ENCODE results near the gene ZBTB7C. TPM values are rescaled to one million over a fixed set of nuclear protein-coding genes. Genes with fewer than 3 reads are reported as not detected.

The ZBTB7C gene
- total RNA-seq, 4 donors from 2014 or later: 38.2 to 92.3 (median 52.4) TPM

DNA sequence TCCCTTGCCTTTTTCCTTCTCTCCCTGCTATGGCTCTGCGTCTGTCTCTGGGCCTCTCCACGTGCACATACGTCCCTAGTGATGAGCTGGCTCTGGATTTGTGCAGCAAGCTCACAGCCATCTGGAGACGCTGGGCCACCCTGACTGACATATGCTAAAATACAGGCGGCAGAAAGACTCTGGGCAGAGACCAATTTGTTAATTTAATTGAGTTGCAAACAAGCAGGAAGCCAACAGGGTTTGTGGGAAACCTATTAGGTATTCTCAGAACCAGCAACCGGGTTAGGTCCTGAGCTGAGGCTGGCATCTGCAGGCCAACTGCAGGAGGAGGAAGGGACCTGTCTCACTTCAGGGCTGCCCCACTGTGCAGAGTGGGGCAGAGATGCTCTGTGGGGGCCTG is 425.2 kb downstream of the ZBTB7C start:
- WGBS, 2 donors: 77 to 94% methylated on average over 5 to 6 of the region's 6 CpGs
- intact Hi-C loops (cut with DNase I): no loop called here
- peaks cover 0 to 9% (median 0%) of the 10 kb centered on the region in 3 donors for H3K4me1 ChIP-seq
- H3K27ac ChIP-seq: no peak overlapping the region
- no peaks in the 10 kb centered on the region for H3K9me3 ChIP-seq
- no peak for TF ChIP-seq POLR2A (IDR thresholded peaks at IDR 0.05)
- TF ChIP-seq, protein P1, sequence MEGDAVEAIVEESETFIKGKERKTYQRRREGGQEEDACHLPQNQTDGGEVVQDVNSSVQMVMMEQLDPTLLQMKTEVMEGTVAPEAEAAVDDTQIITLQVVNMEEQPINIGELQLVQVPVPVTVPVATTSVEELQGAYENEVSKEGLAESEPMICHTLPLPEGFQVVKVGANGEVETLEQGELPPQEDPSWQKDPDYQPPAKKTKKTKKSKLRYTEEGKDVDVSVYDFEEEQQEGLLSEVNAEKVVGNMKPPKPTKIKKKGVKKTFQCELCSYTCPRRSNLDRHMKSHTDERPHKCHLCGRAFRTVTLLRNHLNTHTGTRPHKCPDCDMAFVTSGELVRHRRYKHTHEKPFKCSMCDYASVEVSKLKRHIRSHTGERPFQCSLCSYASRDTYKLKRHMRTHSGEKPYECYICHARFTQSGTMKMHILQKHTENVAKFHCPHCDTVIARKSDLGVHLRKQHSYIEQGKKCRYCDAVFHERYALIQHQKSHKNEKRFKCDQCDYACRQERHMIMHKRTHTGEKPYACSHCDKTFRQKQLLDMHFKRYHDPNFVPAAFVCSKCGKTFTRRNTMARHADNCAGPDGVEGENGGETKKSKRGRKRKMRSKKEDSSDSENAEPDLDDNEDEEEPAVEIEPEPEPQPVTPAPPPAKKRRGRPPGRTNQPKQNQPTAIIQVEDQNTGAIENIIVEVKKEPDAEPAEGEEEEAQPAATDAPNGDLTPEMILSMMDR (IDR thresholded peaks at IDR 0.05): no peak
- no peak for DNase-seq
- no peak overlapping the region for H3K4me3 ChIP-seq
- peaks cover 0 to 28% (median 0%) of the 10 kb centered on the region in 4 donors for H3K27me3 ChIP-seq
- H3K36me3 ChIP-seq: no peaks in the 10 kb centered on the region

GRCh38 chr18:47983055-47983454 is 426.1 kb downstream of the ZBTB7C start:
- 82% methylated on average over 2 of the region's 2 CpGs for WGBS, 2 donors
- H3K9me3 ChIP-seq: no peaks in the 10 kb centered on the region
- no peak for DNase-seq

DNA sequence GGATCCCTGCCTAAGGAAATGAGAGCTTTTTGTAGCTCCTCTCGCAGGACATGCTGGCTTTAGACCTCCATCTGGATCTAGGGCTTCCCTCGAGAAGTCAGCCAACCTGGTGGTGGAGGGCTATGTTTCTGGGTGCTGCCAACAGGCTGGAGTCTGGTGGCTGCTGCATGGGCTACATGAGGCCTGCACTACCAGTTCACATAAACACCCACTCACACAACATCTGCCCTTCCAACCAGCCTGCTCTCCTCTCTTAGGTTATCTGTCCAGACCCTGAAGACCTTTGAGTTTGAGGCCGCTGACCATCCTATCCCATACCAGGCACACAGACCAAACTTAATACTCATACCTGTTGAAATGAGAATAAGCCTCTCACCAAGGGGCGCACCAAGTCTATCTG is 427.4 kb downstream of the ZBTB7C start:
- no peak for TF ChIP-seq POLR2A (IDR thresholded peaks at IDR 0.05)
- TF ChIP-seq, protein P1 (IDR thresholded peaks at IDR 0.05): no peak
- 97 to 100% methylated on average over 2 to 3 of the region's 4 CpGs for WGBS, 2 donors
- DNase-seq: no peak
- H3K4me1 ChIP-seq: peaks cover 0 to 4% (median 0%) of the 10 kb centered on the region in 3 donors
- H3K36me3 ChIP-seq: no peaks in the 10 kb centered on the region
- no peak overlapping the region for H3K4me3 ChIP-seq
- H3K27ac ChIP-seq: no peak overlapping the region
- peaks cover 0 to 19% (median 0%) of the 10 kb centered on the region in 4 donors for H3K27me3 ChIP-seq
- intact Hi-C loops (cut with DNase I): no loop called here
- H3K9me3 ChIP-seq: no peaks in the 10 kb centered on the region

More at GRCh38 chr18:47983055-47983454, 426.1 kb downstream of the ZBTB7C start:
- Histone ChIP-seq H3K36me3 (no peaks in the 10 kb centered on the region), H3K27ac (no peak overlapping the region), H3K4me3 (no peak overlapping the region), H3K4me1 (peaks cover 0 to 9% (median 0%) of the 10 kb centered on the region in 3 donors), H3K27me3 (peaks cover 0 to 19% (median 0%) of the 10 kb centered on the region in 4 donors)
- intact Hi-C loops (cut with DNase I): no loop called here
- TF ChIP-seq, protein P1 (IDR thresholded peaks at IDR 0.05): no peak
- TF ChIP-seq POLR2A (IDR thresholded peaks at IDR 0.05): no peak

GRCh38 chr18:47981320-47981719 is 427.9 kb downstream of the ZBTB7C start:
- H3K27me3 ChIP-seq: peaks cover 0 to 24% (median 0%) of the 10 kb centered on the region in 4 donors
- peaks cover 0 to 4% (median 0%) of the 10 kb centered on the region in 3 donors for H3K4me1 ChIP-seq
- H3K36me3 ChIP-seq: no peaks in the 10 kb centered on the region
- 67 to 77% methylated on average over 3 of the region's 3 CpGs for WGBS, 2 donors
- TF ChIP-seq POLR2A (IDR thresholded peaks at IDR 0.05): no peak
- TF ChIP-seq, protein P1 (IDR thresholded peaks at IDR 0.05): no peak
- no peaks in the 10 kb centered on the region for H3K9me3 ChIP-seq
- no peak overlapping the region for H3K4me3 ChIP-seq
- no peak for DNase-seq
- intact Hi-C loops (cut with DNase I): no loop called here
- no peak overlapping the region for H3K27ac ChIP-seq

- Histone ChIP-seq H3K27me3 (peaks cover 0 to 22% (median 0%) of the 10 kb centered on the region in 4 donors), H3K9me3 (no peaks in the 10 kb centered on the region), H3K4me3 (no peak overlapping the region), H3K27ac (no peak overlapping the region), H3K36me3 (no peaks in the 10 kb centered on the region), H3K4me1 (peaks cover 0 to 4% (median 0%) of the 10 kb centered on the region in 3 donors)
- DNase-seq: no peak
- WGBS, 2 donors: 35 to 46% methylated on average over 5 of the region's 5 CpGs
- intact Hi-C loops (cut with DNase I): no loop called here
- TF ChIP-seq, protein P1 (IDR thresholded peaks at IDR 0.05): no peak
- TF ChIP-seq POLR2A (IDR thresholded peaks at IDR 0.05): no peak
Measured at GRCh38 chr18:47979611-47980200, 429.5 kb downstream of the ZBTB7C start.

Measured in esophagus squamous epithelium (tissue), 5 donors.